Activated CD8-positive, alpha-beta memory T cell treated with anti-CD3 and anti-CD28 coated beads, Interleukin-2, amount 50 U/mL, for 24 hours (primary cell): ENCODE measurements around the gene RNASE13.

Source experiments
- DNase-seq: peaks from one replicate; pipeline ENCODE4 v3.0.0-alpha.2; 2020; ENCODE audit errors: extremely low read depth

RNASE13 gene

DNA sequence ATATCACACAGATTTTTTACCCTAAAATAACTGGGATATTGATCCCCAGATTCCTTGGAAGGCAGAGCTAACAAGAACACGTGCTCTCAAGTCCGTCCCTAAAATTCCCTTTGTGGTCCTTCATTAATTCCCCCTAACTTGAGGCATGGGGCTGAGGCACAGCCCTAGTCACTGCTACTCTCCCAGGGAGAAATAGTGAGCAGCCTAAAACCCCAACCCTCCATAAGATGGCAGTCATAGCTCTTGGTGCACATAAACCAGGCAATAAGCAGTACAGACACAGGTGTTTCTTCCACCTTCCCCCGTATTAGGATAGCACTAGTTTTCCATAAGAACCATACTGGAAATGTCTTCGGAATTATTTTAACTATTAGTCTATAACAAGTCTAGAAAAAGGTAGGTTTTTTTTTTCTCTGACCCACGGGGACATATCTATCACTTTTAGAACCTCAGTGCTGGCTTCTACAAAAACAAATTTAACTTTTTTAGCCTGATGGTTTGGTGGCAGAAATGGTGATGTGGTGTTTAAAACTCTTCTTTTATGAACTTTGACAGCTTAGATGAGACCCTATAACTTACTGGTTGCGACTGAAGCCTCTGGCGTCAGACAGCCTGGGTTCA, 32.4 kb upstream of the RNASE13 start:
- no peak for DNase-seq

DNA sequence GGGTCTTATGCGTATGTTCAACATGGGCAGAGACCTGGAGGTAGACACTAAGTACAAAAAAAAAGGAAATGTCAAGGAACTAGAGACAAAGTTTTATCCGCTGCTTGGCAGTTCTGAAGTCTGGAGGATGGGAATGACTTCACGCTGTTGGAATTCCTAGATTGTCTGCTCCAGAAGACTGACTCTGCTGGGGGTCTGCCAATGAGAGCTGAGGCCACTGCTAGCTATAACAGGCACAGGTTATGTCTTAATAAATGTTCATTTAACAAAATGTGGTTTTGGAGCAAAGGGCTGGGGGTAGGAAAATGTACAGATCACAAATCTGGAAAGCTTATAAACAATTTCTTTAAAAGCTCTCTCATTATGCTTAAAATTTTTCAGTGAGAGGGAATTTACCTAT, 28.9 kb upstream of the RNASE13 start:
- DNase-seq, result no peak

- DNase-seq, result no peak
These were observed 26.7 kb upstream of the RNASE13 start for GRCh38 chr14:21061347-21061668.

DNA sequence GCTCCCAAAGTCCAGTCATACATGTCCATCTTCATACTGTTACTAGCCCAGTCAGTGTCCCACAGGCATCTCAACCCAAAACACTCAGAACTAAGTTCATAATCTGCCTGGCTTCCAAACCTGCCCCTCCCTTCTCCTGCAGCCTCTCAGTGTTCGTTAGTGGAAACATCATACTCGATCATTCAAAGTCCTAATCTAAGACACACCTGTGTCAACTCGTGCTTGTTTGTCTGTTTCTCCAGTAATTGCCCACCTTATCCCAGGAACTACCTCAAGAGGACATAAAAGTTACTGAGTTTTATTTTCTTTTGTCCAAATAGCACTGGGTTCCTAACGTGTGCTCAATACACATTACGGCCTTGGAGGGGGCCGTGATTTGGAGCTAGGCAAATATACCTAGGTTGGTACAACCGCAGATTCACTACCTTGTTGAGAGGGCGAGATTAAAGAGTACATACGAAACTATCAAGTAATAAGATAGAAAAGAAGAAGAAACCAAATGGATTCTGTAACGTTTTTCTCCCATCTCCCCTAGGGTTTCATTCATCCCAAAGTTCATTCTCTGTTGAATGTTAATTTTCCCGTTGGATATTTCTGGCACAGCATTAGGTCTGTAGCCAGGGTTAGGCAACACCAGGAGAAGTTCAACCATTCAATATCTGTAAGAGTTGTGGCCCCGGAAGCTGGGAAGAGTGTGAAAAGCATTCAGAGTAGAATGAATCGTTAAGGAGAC, 26.2 kb upstream of the RNASE13 start:
- no peak for DNase-seq

DNA sequence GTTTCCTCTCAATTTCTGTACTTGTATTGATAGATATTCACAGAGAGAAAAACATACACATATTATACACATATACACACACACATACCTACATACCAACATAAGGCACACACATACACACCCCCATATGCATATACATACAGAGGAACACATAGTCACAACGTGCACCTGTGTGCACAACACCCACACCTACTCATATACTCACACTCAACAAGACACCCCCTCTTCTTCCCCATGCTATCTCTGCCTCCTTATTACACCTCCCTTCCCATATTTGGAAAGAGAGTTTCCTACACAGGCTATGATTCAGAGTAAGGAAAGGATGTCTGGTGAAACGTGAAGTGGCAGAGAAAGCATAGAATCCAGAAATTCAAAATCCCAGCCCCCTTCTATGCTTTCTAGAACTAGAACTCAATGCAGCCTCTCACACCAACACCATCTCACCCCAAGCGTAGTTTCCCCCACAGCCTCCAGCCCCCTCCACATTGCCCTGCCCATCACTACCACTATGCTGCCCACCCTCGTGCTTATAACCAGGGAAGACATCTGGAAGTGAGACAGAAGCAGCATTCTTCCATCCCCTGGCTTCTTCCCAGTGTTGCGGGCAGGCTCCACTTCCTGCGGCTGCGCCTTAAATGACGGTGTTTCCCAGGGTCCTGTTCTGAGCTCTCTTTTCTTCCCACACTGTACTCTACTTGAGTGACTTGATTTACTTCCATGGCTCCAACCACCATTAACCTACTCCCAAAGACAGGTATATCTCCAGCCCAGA, 25.4 kb upstream of the RNASE13 start:
- DNase-seq, result no peak

- no peak for DNase-seq
These were observed 24.3 kb upstream of the RNASE13 start for GRCh38 chr14:21058903-21059302.

DNA sequence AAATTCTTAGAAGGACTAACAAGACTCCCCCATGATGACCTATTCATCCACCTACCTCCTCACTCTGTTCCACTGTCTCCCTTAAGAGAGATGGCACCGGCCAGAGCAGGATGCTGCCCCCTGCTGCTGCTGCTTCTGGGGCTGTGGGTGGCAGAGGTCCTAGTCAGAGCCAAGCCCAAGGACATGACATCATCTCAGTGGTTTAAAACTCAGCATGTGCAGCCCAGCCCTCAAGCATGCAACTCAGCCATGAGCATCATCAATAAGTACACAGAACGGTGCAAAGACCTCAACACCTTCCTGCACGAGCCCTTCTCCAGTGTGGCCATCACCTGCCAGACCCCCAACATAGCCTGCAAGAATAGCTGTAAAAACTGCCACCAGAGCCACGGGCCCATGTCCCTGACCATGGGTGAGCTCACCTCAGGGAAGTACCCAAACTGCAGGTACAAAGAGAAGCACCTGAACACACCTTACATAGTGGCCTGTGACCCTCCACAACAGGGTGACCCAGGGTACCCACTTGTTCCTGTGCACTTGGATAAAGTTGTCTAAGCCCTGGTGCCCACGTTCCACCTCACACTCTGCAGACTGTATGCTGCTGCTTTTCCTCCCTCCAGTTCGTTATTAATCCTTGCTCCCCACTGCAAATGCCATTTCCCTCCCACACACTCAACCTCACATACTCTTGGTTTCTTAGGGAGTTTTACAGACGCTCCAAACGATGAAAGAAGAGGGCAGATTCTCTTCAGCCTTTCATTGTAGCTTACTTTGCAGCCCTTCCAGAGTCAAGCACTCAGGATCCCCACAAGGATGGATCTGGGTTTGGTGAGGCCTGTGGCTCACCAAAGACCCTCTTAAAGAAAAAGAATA, 23.4 kb upstream of the RNASE13 start, which contains the start of gene RNASE8:
Gene RNASE8 (plus strand): TSS at position 20 of the 873 bp plus-strand sequence. CDS start 71 bp downstream, at position 91.
- DNase-seq, result no peak

- no peak for DNase-seq
These were observed 22.0 kb upstream of the RNASE13 start for GRCh38 chr14:21056520-21057163.

DNA sequence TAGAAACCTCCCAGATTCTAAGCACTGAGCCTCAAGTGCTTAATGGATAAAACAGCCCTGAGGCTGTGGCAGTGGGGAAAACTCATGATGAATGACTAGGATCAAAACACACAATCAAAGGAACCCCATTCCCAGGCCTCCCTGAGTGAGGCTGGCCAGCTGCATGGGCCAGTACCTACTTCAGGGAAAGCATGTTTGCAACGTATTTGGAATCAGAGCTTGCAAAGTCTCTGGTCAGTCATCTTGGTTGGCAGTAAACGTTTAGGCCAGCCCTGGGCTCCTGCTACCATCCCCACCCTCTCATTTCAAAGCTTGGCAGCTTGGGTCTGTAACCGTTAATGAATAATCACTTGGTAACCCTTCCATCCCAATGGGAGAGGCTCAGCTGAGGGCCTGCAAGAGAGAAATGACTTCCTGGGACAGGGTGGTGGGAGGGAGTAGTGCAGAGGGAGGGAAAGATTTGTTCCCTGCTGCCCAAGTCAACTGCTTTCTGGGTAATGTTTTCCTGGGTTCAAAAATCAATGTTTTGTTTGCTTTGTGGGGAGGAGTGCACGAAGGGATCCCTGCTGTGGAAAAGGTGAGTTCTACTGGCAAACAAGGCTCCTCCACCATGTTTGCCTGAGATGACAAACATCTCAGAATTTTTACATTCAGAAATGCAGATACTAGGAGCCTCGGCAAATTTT, 21.0 kb upstream of the RNASE13 start:
- no peak for DNase-seq

GRCh38 chr14:21054768-21055145, 20.1 kb upstream of the RNASE13 start:
- no peak for DNase-seq

DNA sequence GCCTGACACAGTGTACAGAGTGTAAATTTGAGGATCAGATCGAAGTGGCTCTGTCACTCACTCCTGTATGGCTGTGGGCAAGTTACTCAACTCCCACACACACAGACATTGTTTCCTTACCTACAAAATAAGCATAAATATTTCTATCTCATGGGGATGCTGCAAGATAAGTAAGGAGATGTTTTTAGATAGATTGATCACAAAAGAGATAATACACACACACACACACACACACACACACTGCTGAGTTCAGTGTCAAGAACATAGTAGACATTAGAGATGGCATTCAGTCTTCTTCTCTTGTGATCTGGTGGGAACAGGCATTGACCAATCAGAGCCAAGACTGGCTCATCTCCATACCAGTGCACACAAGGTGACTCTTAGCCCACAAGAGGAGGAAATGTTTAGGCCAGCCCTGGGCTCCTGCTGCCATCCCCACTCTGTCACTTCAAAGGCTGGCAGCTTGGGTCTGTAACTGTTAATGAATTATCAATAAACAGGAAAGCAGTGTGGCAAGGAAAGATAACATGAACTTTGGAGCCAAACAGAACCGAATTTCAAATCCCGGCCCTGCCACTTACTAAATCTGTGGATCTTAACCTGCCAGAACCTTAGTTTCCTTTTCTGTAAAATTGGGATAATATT, 19.6 kb upstream of the RNASE13 start:
- no peak for DNase-seq

GRCh38 chr14:21053184-21054122, 18.8 kb upstream of the RNASE13 start:
- DNase-seq, result no peak

GRCh38 chr14:21050597-21050996, 16.0 kb upstream of the RNASE13 start:
- DNase-seq, result no peak

DNA sequence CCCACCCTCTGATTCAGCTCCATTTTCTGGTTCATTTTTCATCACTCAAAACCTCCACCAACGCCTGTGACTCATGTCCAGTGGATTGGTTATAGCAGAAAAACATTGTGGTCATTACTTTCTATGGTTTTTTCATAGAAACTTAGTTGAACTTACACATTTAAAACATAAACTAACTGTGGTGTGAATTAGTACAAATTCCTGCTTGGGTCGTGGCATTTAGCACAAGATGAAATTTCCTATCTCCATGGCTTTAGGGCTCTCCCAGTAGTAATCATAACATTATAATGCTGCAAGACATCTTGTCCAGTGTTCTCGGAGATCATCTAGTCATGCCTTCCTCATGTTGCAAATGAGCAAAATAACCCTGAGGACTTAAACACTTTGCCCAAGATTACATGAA, 14.7 kb upstream of the RNASE13 start:
- no peak for DNase-seq

- no peak for DNase-seq
These were observed 14.0 kb upstream of the RNASE13 start for GRCh38 chr14:21048638-21049037.

GRCh38 chr14:21047378-21047781, 12.8 kb upstream of the RNASE13 start:
- DNase-seq, result no peak

DNA sequence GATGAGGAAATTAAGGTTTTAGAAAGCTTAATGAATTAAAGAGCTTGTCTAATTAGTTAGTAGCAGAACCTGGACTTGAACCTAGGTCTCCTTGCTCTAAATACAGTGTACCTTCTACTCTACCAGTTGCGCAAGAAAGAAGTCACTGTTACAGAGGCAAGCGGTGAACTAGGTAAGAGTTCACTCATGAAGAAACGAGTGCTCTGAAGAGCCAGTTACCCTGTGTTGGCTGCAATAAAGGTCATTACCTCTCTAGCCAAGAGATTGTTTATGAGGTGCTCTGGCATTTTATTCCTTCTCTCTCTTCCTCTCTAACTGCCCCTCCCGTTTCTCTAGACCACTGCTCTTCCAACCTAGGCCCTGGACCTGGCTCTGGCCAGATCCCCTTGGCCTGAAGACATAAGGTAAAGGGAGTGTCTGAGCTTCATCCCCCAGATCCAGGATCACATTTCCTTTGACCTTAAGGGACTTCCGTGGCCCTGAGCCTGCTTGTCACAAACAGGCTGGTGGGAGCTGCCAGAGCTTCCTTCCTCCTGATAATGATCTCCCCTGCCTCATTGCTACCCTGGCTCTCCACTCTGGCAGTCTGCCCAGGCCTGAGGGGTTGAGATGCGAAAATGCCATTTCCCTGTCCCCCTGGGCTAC, 9.5 kb upstream of the RNASE13 start:
- no peak for DNase-seq

- no peak for DNase-seq
These were observed 8.9 kb upstream of the RNASE13 start for GRCh38 chr14:21043387-21043973.
